HG02678 (cell line): ENCODE data around the gene PRSS21.

Experiments
- ATAC-seq: cut with Tn5 transposase; IDR thresholded peaks from one replicate; pipeline ENCODE4 v1.9.1; 2021; ENCODE audit warnings: mild to moderate bottlenecking, moderate library complexity; ENCODE audit not compliant: unreplicated experiment

The PRSS21 gene

DNA sequence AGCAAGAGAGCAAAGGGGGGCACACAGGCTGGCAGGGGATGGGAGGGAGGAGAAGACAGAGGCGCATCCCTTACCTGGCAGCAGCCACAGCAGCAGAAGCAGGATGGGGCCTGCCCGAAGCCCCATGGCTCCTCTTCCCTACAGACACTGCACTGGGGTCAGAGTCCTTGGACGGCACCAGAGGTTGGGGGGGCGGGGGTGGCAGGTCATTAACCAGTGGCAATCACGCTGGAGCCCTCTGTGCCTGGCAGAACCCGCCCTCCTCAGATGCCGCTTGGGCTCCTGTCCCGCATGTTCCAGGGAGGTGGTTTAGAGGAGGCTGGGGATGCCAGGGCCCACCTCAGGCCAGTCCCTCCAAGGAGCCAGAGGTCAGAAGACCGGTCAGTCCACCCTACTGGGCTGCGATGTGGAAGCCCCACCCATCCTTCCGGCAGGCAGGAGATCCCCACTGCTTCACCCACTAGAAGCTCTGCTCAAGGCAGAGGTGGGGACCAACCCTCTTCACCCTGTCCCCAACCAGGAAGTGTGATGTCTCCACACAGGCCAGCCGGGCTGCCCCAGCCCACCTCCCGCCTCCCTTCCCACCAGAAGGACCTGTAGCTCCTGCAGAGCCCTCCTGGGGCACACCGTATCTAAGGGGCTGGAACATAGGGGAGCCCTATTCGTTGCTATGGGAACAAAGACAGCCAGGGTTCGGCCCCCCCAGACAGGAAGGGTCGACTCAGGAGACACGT, 24.7 kb downstream of the PRSS21 start:
- no peak for ATAC-seq

DNA sequence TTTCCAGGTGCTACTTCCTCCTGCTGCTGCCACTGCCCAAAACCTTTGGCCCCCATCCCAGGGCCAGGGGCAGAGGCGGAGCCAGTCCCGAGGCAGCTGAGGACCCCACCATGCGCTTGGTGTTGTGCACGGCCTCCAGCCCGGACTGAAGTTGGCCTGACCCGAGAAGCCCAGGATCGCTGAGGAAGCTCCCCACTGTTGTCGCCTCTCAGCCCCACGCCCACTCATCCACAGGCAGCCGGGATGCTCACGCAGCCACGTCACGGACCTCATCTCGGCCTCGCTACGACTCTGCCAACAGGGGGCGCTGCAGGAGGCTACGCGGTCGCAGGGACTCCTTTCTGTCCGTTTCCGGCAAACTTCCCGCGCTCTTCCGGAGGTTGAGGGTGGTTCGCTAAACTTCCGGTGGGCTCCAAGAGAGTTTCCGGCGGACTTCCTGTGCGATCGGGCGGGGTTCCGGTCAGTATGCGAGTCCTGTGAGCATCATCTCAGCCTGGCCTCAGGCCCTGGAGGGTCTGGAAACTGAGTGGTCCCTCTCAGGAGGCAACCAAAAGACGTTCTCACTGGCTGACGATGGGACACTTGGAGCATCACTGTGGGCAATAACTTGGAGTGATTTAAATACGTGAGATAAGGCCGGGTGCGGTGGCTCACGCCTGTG, 25.4 kb downstream of the PRSS21 start:
- ATAC-seq = no peak

DNA sequence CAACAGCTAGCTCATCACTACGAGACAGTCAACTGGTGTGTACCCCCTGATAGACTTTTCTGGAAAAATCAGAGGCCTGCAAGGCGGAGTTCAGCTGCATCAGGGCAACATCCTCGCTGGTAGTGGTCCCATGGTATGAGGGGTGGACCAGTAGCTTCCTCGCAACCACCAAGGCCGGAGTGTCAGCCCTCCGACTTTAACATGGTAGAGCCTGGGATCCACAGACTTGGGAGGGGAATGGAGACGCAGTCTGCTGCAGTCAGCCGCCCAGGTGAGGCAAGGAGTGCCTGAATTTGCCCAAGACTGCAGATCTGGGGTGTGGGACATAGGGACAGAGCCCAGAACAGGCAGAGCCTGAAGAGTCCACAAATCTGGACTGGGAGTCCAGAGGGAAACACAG, 26.5 kb downstream of the PRSS21 start:
- ATAC-seq = no peak

DNA sequence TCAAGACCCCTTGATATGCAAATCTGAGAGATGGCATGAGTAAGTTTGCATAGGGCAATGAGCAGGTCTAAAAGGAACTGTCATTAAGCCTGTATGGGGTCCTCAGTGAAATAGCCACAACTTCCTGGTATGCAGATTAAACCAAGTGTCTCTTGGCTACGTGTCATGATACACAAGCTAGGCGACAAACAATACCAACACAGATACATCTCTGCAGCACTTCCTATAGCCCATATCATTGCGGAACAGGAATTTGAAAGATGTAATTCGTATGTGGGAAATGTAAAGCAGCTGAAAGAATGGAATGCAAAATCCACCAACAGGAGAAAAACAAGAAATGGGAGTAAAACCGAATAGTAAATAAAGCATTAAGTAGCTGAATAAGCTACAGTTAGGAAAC, 28.1 kb downstream of the PRSS21 start:
- no peak for ATAC-seq

DNA sequence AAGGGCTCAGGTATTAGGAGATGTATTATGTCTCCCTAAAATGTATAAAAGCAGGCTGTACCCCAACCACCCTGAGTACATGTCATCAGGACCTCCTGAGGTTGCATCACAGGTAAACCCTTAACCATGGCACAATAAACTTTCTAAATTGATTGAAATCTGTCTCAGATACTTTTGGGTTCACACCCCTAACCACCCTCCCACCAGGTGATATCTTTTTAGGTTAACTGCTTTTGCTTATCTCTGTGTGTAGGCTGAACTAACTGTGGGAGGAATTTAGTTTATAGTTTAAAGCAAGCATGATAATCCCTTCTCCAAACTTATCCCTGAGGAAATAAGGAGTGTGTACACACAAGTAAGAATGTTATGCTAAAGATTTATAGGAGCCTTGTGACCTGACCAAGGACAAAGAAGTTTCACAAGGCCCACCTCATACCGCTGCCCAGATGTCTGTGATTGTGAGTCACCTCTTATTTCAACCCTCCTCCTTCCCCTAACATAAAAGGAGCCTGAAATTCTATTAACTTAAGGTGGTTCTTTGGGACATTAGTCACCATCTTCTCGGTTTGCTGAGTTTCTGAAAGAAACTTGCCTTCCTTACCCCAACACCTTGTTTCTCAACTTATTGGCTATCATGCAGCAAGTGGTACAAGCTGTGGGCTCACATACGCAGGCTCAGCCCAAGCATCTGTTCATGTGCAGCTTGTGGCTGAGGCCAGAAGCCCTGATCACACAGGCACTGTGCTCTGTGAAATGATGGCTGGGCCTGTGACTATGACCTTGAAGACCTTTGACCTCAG, 29.7 kb downstream of the PRSS21 start:
- ATAC-seq = no peak

DNA sequence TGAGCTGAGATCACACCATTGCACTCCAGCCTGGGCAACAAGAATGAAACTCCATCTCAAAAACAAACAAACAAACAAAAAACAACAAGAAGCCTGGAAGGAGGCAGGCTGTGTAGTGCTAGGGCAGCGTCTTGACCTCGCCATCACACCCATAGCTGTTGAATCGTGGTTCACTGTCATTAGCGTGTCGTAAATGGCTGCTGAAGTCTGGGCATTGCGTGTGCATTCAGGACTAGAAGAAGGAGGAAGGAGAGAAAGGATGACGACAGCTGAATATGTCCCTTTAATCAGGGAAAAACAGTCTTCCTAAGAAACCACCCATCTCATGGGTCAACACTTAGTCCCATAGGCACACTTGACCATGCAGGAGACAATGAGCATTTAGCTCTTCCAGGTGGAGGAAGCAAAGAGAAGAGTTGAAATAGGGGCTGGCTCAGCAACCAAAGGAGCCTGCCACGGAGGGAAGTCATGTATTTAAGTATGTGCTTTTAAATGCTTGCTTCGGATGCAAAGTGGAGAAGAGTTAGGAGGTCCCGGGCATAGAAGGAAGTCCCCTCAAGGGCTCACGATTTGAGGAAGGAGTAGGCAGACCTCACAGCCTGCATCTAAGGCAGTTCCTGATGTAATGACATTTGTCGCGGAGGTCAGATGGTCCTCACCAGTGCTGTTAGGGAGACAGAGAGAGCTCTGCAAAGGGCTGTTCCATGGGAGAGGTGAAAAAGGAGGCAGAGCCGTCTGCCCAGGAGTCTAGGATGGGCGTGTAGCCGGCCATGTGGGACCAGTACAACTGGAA, 32.1 kb downstream of the PRSS21 start:
- ATAC-seq = no peak

DNA sequence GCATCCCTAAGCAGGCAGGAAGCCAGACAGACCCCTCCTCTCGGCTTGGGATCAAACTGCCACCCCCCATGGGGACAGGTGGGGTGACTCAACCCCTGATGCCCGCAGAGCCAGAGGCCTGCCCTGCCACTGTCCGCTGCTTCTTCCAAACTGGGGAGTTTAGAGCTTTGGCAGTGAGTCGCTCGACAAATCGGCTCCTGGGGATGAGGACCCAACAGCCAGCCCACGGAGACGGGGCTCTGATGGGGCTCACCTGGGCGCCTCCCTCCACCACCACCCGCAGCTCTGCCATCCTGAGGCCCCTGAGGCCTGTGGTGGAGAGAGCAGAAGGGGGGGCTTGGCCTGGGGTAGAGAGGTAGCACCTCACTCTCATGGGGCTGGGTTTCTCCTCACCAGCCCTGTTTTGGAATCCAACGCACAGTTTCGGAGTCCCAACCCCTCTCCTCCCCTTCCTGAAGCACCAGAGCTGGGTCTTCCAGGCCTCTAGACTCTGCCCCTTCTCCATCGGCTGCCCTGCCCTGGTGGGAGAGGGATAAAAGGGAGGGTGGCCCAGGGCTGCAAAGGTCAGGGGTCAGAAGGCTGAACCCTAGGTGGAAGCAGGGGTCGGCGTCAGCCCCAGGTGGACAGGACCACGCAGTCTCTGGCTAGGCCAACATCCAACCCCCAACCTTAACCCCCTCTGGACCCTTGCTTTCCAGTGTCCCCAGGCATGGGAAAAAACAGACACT, 35.1 kb downstream of the PRSS21 start:
- no peak for ATAC-seq

DNA sequence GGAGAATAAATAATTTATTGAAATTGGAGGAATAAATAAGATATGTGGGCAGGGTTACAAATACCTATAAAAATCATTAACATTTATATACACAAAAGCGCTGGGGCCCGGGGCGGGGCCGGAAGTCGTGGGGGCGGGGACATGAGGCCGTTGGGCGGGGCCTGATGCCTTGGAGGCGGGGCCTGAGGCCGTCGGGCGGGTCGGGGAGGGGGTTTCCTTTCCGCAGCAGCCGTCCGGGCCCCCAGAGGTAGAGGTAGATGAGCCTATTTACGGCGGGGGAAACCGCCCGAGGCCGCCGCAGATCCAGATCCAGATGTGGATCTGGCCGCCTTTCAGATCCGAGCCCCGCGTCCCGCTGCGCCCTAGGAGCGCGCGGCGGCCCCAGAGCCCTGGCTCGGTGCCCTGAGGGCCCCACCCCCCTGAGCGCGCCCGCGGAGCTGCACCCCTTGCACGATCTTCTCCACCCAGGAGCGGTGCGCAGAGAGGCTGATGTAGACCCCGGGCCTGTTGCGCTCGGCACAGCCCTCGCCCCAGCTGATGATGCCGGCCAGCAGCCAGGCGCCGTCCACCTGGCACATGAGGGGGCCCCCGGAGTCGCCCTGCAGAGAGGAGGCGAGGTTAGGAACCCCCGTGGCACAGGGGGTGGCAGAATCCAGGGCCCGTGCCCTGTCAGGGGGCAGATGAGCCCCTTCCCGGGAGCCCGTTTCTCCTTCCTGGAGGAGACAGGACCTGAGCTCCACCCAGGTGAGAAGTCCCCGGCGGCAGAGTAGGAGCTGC, 35.9 kb downstream of the PRSS21 start:
- ATAC-seq = no peak

DNA sequence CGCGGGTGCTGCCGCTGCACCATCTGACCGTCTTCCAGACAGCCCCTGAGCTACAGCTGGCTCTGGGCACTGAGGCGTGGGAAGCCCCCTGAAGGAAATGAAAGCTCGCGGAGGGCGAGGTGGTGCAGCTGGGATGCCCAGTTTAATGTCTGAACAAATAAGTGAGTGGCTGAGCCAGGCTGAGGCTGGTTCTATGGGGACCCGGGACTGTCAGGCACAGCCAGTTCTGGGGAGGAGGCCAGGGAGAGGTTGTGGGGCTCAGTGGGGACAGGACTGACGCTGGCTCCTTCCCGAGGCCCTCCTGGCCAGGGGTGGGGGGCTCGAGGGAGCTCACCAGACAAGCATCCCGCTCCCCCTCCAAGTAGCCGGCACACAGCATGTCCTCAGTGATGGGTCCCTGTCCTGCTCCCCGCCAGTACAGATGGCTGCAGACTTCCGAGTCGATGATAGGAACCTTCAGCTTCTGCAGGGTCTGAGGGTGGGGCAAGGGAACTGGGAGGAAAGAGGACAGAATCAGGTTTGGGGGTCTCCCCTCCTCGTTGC, 36.6 kb downstream of the PRSS21 start:
- no peak for ATAC-seq

DNA sequence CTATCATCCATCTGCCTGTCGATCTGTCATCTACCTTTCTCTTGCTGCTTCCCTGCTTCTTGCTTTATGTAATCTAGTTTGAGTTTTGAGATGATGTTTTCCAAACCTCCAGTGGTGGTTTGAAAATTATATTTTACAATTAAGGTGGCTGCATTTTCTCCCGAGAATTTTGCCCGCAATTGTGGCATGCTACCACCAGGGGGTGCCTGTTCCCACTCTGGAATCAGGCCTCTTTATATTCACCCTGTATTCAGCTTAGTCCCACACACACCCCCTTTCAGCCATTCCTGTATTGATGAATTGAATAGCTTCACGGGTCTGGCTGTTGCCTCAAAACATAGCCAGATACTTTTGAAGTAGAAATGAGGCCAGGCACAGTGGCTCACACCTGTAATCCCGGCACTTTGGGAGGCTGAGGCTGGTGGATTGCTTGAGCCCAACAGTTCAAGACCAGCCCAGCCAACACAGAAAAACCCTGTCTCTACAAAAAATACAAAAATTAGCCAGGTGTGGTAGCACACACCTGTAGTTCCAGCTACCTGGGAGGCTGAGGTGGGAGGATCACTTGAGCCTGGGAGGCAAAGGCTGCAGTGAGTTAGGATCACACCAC, 37.8 kb downstream of the PRSS21 start:
- no peak for ATAC-seq

DNA sequence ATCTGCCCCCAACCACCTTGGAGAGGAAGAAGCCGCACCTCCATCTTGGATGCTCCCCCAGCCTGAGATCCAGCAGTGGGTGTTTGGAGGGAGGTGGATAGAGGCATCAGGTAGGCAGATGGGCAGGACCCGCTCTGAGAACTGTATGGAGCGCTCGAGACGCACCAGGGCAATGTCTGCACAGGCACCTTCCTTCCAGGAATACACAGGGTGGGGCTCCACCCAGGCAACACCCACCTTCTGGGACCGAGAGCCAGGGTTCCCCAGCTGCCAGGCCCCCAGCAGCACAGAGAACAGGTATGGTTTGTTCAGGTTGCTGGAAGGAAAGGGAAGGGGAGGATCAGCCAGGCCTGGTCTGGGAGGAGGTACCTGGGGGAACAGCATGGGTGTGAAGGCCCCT, 38.5 kb downstream of the PRSS21 start:
- no peak for ATAC-seq

DNA sequence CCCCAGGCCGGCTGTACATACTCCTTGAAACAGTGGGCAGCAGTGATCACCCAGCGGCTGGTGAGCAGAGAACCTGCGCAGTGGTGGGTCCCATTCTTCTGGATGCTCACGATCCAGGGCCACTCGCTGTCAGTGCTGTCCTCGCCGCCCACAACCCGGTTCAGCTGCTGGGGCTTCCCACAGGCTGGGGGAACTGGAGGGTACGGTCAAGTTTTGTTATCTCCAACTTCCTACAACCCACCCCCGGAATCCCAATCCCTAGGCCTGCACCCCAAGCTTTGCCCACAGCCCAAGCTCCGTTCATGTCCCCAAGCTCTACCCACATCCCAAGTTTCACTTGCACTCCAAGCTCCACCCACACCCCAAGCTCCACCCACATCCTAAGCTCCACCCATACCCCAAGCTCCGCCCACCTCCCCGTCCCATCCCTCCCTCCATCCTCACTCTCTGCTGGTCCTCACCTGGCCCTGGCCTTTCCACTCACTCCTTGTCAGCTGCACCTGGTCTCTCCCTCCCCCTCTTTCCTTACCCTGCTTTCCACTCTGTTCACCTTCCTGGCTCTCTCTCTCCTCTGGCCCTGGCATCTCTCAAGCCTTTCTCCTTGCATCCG, 39.1 kb downstream of the PRSS21 start:
- no peak for ATAC-seq

DNA sequence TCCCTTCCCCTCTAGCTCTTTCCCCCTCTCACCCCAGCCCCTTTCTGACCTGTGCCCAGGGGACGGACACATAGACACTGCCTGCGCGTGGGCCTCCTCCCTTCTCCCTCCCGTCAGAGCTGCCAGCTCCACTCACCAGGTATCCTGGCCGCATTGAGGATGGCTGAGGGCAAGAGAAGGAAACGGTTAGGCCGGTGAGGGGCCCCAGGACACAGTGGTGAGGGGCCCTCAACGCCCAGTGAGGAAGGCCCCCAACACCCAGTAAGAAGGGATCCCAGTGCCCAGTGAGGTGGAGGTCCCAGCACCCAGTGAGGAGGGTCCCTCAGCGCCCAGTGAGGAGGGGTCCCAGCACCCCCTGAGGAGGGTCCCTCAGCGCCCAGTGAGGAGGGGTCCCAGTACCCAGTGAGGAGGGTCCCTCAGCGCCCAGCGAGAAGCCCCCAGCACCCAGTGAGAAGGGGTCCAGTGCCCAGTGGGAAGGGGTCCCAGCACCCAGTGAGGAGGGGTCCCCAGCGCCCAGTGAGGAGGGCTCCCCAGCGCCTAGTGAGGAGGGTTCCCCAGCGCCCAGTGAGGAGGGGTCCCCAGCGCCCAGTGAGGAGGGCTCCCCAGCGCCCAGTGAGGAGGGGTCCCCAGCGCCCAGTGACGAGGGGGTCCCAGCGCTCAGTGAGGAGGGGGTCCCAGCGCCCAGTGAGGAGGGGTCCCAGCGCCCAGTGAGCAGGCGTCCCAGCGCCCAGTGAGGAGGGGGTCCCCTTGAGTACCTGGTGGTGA, 39.8 kb downstream of the PRSS21 start:
- no peak for ATAC-seq

DNA sequence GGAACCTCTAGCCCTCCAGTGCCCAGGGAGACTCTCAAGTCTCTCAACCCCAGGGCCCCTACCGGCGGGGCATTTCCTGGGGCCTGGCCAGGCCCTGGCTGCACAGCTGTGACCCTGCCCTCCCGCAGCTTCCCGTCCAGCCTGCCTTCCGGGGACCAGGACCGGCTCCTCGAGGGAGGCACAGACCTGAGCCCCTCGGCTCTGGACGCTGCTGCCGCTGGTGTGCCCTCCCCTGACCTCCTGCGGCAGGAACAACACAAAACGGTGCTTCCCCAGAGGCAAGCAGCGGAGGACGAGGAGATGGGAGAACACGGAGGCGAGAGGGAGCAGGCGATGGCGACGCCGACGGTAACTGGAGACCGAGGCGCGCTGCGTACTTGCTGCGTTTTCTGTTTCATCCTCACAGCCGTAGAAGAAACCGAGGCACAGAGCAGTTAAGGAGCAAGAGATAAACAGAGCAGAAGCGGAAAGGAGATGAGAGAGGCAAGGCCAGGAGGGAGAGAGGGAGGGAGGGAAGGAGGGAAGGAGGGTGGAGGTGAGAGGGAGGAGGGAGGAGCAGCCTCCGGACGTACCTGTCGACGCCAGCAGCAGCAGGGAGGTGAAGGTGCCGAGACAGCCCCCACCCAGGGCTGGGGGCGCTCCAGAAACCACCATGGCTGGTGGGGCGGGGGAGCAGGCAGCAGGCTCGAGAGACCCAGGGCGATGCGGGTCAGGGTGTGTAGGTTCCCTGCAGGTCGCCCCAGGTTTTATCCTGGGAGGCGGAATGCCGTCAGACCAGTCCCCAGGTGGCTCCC, 40.6 kb downstream of the PRSS21 start, which contains the start of gene PRSS22:
Gene PRSS22, minus strand, starts transcription at position 720 of the 794 bp plus-strand sequence. Its CDS starts 66 bp downstream, at position 654.
- ATAC-seq = no peak

DNA sequence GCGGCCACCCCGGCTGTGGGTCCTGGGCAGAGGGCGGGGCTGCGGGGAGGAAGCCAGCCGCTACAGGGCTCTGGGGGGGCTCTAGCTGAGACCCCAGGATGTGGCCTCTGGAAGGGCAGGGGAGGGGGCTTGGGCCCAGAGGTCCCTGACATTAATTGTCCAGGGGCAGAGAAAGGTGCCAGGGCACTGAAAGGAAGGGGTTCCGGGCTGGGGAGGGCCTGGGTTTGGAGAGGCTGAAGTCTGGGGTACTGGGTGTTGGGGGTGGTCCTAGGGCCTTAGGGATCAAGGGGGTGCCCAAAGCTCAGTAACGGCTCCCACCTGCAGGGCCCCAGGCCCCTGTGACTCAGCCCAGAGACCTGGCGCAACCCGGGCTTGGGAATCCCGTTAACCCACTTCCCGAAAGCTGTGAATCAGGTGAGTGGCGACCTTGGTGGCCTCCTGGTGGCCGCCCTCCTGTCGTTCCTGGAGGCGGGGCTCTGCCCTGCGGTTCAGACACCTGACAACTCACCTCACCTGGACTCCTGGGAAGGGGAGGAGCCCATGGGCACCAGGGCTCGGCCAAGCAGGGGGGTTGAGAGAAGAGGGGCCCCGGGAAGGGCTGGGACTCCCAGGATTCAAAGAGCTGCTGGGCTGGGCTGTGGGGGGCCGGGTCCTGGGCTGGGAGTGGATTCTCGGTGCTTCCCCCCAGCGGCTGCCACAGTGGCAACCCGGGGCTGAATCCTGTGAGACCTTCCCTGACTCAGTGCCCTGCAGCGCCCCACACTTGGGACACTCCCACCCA, 41.4 kb downstream of the PRSS21 start:
- no peak for ATAC-seq

DNA sequence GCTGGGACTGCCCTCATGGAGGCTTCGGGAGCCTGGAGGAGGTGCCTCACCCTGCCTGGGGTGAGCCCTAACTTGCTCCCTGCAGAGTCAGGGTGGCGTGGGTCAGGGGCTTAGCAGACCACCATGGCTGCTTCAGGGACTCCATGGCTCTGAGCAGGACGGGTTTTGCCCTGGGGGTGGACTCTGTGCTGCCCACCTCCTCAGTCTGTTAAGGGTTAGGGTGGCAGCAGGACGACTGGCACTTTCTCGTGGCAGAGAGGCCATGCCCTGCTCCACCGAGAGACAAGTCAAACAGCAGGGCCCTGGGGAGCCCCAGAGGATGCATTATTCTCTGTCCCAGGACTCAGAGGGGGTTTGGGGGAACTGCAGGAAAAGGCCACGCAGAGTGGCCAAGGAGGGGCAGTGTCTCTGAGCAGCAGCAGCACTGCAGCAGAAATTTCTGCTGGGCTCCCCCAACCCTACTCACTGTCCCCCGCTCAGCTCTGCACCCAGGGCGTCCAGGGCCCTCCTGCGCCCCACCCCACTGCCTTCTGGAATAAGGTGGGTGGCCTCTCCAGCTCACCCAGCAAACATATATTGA, 42.7 kb downstream of the PRSS21 start:
- ATAC-seq = no peak
